Osteocyte (in vitro differentiated cells): Measurements from ENCODE around the gene REELD1. TPM values are rescaled to one million over a fixed set of nuclear protein-coding genes. Genes with fewer than 3 reads are reported as not detected.
A peak's percentile ranks its signal among the peaks of the same experiment; 100 is the strongest.

Experiments
- DNase-seq: peaks from one replicate; pipeline ENCODE4 v3.0.0; 2021; ENCODE audit warnings: mixed read lengths; ENCODE audit not compliant: unreplicated experiment; ENCODE audit errors: extremely low spot score
- H3K27ac Mint-ChIP-seq: one replicate; pipeline ENCODE4 v1.8.0; 2021; ENCODE audit warnings: mild to moderate bottlenecking, mixed read lengths; ENCODE audit not compliant: unreplicated experiment
- H3K27me3 Mint-ChIP-seq: one replicate; pipeline ENCODE4 v1.8.0; 2021; ENCODE audit warnings: mixed read lengths; ENCODE audit not compliant: unreplicated experiment
- H3K36me3 Mint-ChIP-seq: one replicate; pipeline ENCODE4 v1.8.0; 2021; ENCODE audit warnings: mixed read lengths; ENCODE audit not compliant: unreplicated experiment
- H3K4me1 Mint-ChIP-seq: one replicate; pipeline ENCODE4 v1.8.0; 2021; ENCODE audit warnings: mixed read lengths; ENCODE audit not compliant: unreplicated experiment
- H3K4me3 Mint-ChIP-seq: one replicate; pipeline ENCODE4 v1.8.0; 2021; ENCODE audit warnings: mild to moderate bottlenecking, moderate library complexity, mixed read lengths; ENCODE audit not compliant: unreplicated experiment
- H3K9me3 Mint-ChIP-seq: one replicate; pipeline ENCODE4 v1.8.0; 2021; ENCODE audit warnings: mixed read lengths; ENCODE audit not compliant: unreplicated experiment
- CTCF ChIP-seq: fragments of 200-600 bp; sonication (generic); IDR thresholded peaks from 2 replicates; pipeline ENCODE4 v1.5.0; 2021; ENCODE audit warnings: antibody characterized with exemption, mild to moderate bottlenecking, moderate library complexity
- long read RNA-seq: library from polyadenylated mRNA; unstranded; transcript quantifications from one replicate; pipeline ENCODE4 v2.0.0, GENCODE V29; 2021
- total RNA-seq: library from RNA; stranded (reverse); gene quantifications from 2 replicates; pipeline ENCODE4 v1.2.1, GENCODE V29; 2021

Gene REELD1
- not detected in 2 replicates for total RNA-seq
- long read RNA-seq, result 0 reads

GRCh38 chr4:146214238-146214637, at the start of gene REELD1:
Gene REELD1 (plus strand): TSS chr4:146214538. CDS start chr4:146216953, 2,415 bp downstream.
- Mint-ChIP-seq H3K27me3 (peaks cover 6% of the 10 kb centered on the region), H3K4me1 (no peaks in the 10 kb centered on the region), H3K27ac (no peak within 1 kb of the TSS), H3K9me3 (no peaks in the 10 kb centered on the region), H3K36me3 (no peaks in the 10 kb centered on the region), H3K4me3 (no peak within 1 kb of the TSS)
- no peak for DNase-seq
- no peak for TF ChIP-seq CTCF

GRCh38 chr4:146165221-146165620, 49.1 kb upstream of the REELD1 start:
- H3K36me3 Mint-ChIP-seq, result no peaks in the 10 kb centered on the region
- H3K27me3 Mint-ChIP-seq, result peaks cover 4% of the 10 kb centered on the region
- H3K27ac Mint-ChIP-seq, result no peak overlapping the region
- no peaks in the 10 kb centered on the region for H3K4me1 Mint-ChIP-seq
- DNase-seq, result no peak
- H3K4me3 Mint-ChIP-seq, result no peak overlapping the region
- no peak for TF ChIP-seq CTCF
- peaks cover 18% of the 10 kb centered on the region for H3K9me3 Mint-ChIP-seq

- Mint-ChIP-seq H3K36me3 (no peaks in the 10 kb centered on the region), H3K4me3 (no peak overlapping the region), H3K4me1 (no peaks in the 10 kb centered on the region), H3K27me3 (peaks cover 4% of the 10 kb centered on the region), H3K9me3 (peaks cover 18% of the 10 kb centered on the region), H3K27ac (no peak overlapping the region)
- no peak for DNase-seq
- TF ChIP-seq CTCF, result no peak
Measured at GRCh38 chr4:146165840-146166239, 48.5 kb upstream of the REELD1 start.

- Mint-ChIP-seq H3K9me3 (no peaks in the 10 kb centered on the region), H3K36me3 (no peaks in the 10 kb centered on the region), H3K27ac (no peak overlapping the region), H3K4me1 (peaks cover under 1% of the 10 kb centered on the region), H3K4me3 (no peak overlapping the region), H3K27me3 (peaks cover 4% of the 10 kb centered on the region)
- no peak for TF ChIP-seq CTCF
- no peak for DNase-seq
Measured at GRCh38 chr4:146170149-146170548, 44.2 kb upstream of the REELD1 start.

- Mint-ChIP-seq H3K27me3 (no peaks in the 10 kb centered on the region), H3K36me3 (peaks cover 3% of the 10 kb centered on the region), H3K4me1 (peaks cover 30% of the 10 kb centered on the region), H3K9me3 (no peaks in the 10 kb centered on the region), H3K4me3 (peak within 1 kb of the TSS; percentile 83), H3K27ac (peak within 1 kb of the TSS; percentile 86)
- peak; percentile 94 for DNase-seq
- TF ChIP-seq CTCF, result no peak
Measured at GRCh38 chr4:146175541-146176453, 38.5 kb upstream of the REELD1 start, which contains the start of gene LSM6. Gene LSM6 (plus strand): TSS chr4:146175718. CDS start chr4:146182922, 7,204 bp downstream.
